ENCODE data around the gene MLF1. TPM values are rescaled to one million over a fixed set of nuclear protein-coding genes. Genes with fewer than 3 reads are reported as not detected.

Gene MLF1
- total RNA-seq, 4 donors from 2014 or later: 9.3 to 19.4 (median 13.5) TPM

DNA sequence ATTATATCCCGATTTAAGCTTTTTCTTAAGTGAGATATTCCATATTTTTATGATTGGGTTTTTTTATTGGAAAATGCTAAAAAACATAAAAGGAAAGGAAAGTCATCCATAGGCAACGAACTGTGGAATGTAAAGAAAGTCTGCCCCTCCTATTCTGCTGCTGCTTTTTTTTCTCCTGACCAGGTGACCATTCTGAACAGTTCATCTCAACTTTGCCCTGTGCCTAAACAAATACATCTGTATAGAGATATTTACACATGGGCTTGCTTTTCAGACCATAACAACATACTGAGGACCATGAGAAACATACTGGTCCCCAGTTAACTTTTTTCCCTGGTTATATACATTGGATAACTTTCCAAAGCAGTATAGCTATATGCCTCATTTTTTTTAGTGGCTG lies 18.9 kb upstream of the MLF1 start:
- Histone ChIP-seq H3K36me3 (peaks cover 0 to 26% (median 0%) of the 10 kb centered on the region in 3 donors), H3K4me3 (no peak overlapping the region), H3K9me3 (peaks cover 0 to 7% (median 0%) of the 10 kb centered on the region in 4 donors), H3K27ac (no peak overlapping the region), H3K4me1 (no peaks in the 10 kb centered on the region), H3K27me3 (no peaks in the 10 kb centered on the region)
- 89 to 90% methylated on average over 2 of the region's 2 CpGs for WGBS, 2 donors
- DNase-seq (ENCODE audit: low spot score in 2 of 2): no peak
- no peak for TF ChIP-seq POLR2A (IDR thresholded peaks at IDR 0.05)
- TF ChIP-seq, protein P1, sequence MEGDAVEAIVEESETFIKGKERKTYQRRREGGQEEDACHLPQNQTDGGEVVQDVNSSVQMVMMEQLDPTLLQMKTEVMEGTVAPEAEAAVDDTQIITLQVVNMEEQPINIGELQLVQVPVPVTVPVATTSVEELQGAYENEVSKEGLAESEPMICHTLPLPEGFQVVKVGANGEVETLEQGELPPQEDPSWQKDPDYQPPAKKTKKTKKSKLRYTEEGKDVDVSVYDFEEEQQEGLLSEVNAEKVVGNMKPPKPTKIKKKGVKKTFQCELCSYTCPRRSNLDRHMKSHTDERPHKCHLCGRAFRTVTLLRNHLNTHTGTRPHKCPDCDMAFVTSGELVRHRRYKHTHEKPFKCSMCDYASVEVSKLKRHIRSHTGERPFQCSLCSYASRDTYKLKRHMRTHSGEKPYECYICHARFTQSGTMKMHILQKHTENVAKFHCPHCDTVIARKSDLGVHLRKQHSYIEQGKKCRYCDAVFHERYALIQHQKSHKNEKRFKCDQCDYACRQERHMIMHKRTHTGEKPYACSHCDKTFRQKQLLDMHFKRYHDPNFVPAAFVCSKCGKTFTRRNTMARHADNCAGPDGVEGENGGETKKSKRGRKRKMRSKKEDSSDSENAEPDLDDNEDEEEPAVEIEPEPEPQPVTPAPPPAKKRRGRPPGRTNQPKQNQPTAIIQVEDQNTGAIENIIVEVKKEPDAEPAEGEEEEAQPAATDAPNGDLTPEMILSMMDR (IDR thresholded peaks at IDR 0.05): no peak
- no peak for TF ChIP-seq EP300 (IDR thresholded peaks at IDR 0.05)

DNA sequence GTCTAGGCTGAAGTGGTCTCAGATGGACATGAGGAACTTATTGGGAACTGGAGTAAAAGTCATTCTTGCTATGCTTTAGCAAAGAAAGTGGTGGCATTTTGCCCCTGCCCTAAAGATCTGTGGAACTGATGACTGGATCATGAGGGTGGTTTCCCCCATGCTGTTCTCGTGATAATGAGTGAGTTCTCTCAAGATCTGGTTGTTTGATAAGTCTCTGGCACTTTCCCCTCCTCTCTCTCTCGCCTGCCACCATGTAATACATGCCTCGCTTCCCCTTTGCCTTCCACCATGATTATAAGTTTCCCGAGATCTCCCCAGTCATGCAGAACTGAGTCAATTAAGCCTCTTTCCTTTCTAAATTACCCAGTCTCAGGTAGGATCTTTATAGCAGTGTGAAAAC lies 11.5 kb upstream of the MLF1 start:
- no peak for DNase-seq (ENCODE audit: low spot score in 2 of 2)
- no peaks in the 10 kb centered on the region for H3K4me1 ChIP-seq
- no peak for TF ChIP-seq EP300 (IDR thresholded peaks at IDR 0.05)
- TF ChIP-seq POLR2A (IDR thresholded peaks at IDR 0.05): no peak
- TF ChIP-seq, protein P1 (IDR thresholded peaks at IDR 0.05): no peak
- no peaks in the 10 kb centered on the region for H3K36me3 ChIP-seq
- H3K27me3 ChIP-seq: no peaks in the 10 kb centered on the region
- 85 to 86% methylated on average over 4 of the region's 4 CpGs for WGBS, 2 donors
- H3K27ac ChIP-seq: no peak overlapping the region
- H3K4me3 ChIP-seq: no peak overlapping the region
- no peaks in the 10 kb centered on the region for H3K9me3 ChIP-seq

DNA sequence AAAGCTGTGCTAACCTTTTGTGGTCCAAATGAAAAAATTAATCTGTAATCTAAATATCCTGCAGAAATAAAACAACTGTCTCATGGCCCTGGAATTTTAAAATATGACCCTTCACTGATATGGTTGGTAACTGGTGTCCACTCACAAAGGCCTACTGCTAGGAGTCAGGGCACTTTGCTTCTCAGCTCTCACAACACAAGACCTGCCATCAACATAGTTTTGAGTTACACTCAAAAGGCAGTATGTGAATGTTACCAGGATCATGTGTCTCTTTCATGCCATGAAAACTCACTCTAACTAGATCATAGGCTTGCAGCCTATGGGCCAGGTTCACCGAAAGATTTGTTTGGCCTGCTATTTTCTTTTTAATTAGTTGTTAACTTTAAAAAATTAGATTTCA lies 10.0 kb upstream of the MLF1 start:
- 94 to 100% methylated on average over 1 of the region's 1 CpG for WGBS, 2 donors
- DNase-seq (ENCODE audit: low spot score in 2 of 2): no peak
- Histone ChIP-seq H3K4me1 (no peaks in the 10 kb centered on the region), H3K9me3 (no peaks in the 10 kb centered on the region), H3K4me3 (no peak overlapping the region), H3K27ac (no peak overlapping the region), H3K27me3 (no peaks in the 10 kb centered on the region), H3K36me3 (no peaks in the 10 kb centered on the region)
- no peak for TF ChIP-seq EP300 (IDR thresholded peaks at IDR 0.05)
- TF ChIP-seq POLR2A (IDR thresholded peaks at IDR 0.05): no peak
- TF ChIP-seq, protein P1 (IDR thresholded peaks at IDR 0.05): no peak

DNA sequence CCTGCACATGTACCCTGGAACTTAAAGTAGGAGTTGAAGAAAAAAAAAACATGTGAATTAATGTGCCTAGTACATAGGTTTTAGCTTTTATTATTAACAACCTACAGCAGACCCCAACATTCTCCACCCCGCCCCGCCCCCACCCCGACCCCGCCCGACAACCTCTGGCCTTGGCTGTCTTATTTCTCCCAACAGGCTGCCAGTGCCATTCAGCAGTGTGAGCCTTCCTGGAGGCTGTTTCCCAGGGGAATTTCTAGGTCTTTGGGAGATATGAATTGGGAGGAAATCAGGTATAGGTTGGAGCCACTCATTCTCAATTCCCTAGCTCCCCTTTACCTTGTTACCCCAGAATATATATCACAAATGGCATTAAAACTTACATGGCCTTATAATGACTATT lies 8.3 kb upstream of the MLF1 start:
- Histone ChIP-seq H3K27ac (no peak overlapping the region), H3K9me3 (no peaks in the 10 kb centered on the region), H3K27me3 (peaks cover 0 to 4% of the 10 kb centered on the region in 2 donors), H3K4me1 (no peaks in the 10 kb centered on the region), H3K36me3 (no peaks in the 10 kb centered on the region), H3K4me3 (no peak overlapping the region)
- DNase-seq (ENCODE audit: low spot score in 2 of 2): no peak
- WGBS, 2 donors: 74 to 82% methylated on average over 5 of the region's 5 CpGs
- no peak for TF ChIP-seq POLR2A (IDR thresholded peaks at IDR 0.05)
- TF ChIP-seq, protein P1 (IDR thresholded peaks at IDR 0.05): no peak
- TF ChIP-seq EP300 (IDR thresholded peaks at IDR 0.05): no peak

DNA sequence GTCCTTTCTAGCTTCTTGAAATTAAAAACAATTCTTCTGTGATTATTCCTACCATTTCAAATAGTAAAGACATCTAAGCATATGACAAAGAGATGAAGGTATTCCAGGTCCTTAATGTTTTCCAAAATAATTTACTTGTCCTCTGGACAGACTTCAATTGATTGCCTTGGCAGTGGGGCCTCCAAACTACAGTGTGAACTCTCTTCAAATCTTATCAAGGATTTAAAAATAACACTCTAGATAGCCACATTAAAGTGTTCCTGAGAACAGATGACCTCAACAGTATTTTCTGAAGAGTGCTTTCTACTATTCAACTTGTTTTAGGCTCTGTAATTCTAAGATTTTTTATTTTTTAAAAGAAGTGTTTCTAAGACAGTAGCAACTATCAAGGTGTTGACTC lies 7.9 kb upstream of the MLF1 start:
- no peak overlapping the region for H3K4me3 ChIP-seq
- H3K9me3 ChIP-seq: no peaks in the 10 kb centered on the region
- no peaks in the 10 kb centered on the region for H3K4me1 ChIP-seq
- TF ChIP-seq, protein P1 (IDR thresholded peaks at IDR 0.05): no peak
- TF ChIP-seq POLR2A (IDR thresholded peaks at IDR 0.05) (no peak), EP300 (IDR thresholded peaks at IDR 0.05) (no peak)
- no peaks in the 10 kb centered on the region for H3K36me3 ChIP-seq
- peaks cover 0 to 4% of the 10 kb centered on the region in 2 donors for H3K27me3 ChIP-seq
- DNase-seq (ENCODE audit: low spot score in 2 of 2): no peak
- H3K27ac ChIP-seq: no peak overlapping the region

Data from tibial nerve (tissue), 4 donors.